ENCODE results near the gene TNFRSF11A.

TNFRSF11A gene

GRCh38 chr18:62346333-62347088 lies 21.4 kb downstream of the TNFRSF11A start:
- no peak for DNase-seq (ENCODE audit: extremely low read depth, low read depth)
- TF ChIP-seq, protein P1, sequence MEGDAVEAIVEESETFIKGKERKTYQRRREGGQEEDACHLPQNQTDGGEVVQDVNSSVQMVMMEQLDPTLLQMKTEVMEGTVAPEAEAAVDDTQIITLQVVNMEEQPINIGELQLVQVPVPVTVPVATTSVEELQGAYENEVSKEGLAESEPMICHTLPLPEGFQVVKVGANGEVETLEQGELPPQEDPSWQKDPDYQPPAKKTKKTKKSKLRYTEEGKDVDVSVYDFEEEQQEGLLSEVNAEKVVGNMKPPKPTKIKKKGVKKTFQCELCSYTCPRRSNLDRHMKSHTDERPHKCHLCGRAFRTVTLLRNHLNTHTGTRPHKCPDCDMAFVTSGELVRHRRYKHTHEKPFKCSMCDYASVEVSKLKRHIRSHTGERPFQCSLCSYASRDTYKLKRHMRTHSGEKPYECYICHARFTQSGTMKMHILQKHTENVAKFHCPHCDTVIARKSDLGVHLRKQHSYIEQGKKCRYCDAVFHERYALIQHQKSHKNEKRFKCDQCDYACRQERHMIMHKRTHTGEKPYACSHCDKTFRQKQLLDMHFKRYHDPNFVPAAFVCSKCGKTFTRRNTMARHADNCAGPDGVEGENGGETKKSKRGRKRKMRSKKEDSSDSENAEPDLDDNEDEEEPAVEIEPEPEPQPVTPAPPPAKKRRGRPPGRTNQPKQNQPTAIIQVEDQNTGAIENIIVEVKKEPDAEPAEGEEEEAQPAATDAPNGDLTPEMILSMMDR (IDR thresholded peaks at IDR 0.05; ENCODE audit: low read depth, low read length), result no peak

- DNase-seq (ENCODE audit: extremely low read depth, low read depth), result no peak
- TF ChIP-seq, protein P1 (IDR thresholded peaks at IDR 0.05; ENCODE audit: low read depth, low read length), result no peak
Observed at GRCh38 chr18:62347089-62347506, 22.0 kb downstream of the TNFRSF11A start.

- TF ChIP-seq, protein P1 (IDR thresholded peaks at IDR 0.05; ENCODE audit: low read depth, low read length), result no peak
Observed at GRCh38 chr18:62348474-62348873, 23.4 kb downstream of the TNFRSF11A start.

GRCh38 chr18:62353170-62353569 lies 28.1 kb downstream of the TNFRSF11A start:
- no peak for DNase-seq (ENCODE audit: extremely low read depth, low read depth)
- TF ChIP-seq, protein P1 (IDR thresholded peaks at IDR 0.05; ENCODE audit: low read depth, low read length), result no peak

More at GRCh38 chr18:62348474-62348873, 23.4 kb downstream of the TNFRSF11A start:
- no peak for DNase-seq (ENCODE audit: extremely low read depth, low read depth)

- DNase-seq (ENCODE audit: extremely low read depth, low read depth), result no peak
- TF ChIP-seq, protein P1 (IDR thresholded peaks at IDR 0.05; ENCODE audit: low read depth, low read length), result no peak
Observed at GRCh38 chr18:62354151-62354550, 29.0 kb downstream of the TNFRSF11A start.

DNA sequence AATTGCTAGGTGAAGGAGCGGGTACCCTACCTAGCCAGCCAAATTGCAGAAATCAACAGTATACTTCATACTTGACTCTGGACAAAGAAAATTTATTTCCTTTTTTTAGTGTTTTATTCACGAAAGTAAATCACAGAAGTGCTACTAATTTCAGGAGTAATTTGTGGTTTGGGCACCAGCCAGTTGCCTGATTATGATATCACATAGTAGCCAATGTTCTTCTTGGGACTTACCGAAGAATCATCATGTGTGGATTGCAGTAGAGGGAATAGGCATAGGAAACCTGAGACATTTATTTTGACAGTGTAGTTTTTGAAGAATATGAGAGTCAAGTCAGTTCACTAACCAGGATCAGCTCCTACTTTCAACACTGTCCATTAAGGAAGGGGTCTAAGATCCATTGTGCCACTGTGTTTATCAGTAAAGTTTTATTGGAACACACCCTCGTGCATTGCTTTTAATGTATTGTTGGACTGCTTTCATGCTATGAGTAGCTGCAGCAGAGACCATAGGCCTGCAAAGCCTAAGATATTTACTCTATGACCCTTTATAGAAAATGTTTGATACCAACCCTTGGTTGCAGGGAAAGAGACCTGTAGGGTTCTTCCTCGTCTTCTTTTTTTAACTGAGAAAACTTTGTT lies 32.1 kb downstream of the TNFRSF11A start:
- TF ChIP-seq, protein P1 (IDR thresholded peaks at IDR 0.05; ENCODE audit: low read depth, low read length), result no peak
- no peak for DNase-seq (ENCODE audit: extremely low read depth, low read depth)

- TF ChIP-seq, protein P1 (IDR thresholded peaks at IDR 0.05; ENCODE audit: low read depth, low read length), result no peak
- DNase-seq (ENCODE audit: extremely low read depth, low read depth), result no peak
Observed at GRCh38 chr18:62360805-62361204, 35.7 kb downstream of the TNFRSF11A start.
